ENCODE results near the gene SPOCK2.

Gene SPOCK2

DNA sequence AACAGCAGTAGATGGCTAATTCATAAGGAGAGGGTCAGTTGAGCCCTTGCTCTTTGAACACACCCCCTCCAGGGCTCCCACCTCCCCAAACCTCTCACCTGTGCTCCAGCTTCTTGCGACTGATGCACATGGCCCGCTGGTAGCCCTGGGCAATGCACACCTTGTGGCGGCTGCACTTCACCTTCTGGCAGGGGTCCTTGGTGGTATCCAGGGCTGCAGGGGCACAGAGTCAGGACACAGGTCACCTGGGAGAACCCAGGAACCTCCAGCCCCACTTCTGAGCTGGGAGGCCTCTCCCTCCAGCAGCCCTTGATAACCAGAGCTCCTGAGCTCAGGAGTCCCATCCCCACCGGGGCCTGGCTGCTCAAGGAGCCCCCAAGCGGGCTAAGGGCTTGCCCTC is 16.3 kb downstream of the SPOCK2 start:
- no peak for DNase-seq
- no peak for ATAC-seq

DNA sequence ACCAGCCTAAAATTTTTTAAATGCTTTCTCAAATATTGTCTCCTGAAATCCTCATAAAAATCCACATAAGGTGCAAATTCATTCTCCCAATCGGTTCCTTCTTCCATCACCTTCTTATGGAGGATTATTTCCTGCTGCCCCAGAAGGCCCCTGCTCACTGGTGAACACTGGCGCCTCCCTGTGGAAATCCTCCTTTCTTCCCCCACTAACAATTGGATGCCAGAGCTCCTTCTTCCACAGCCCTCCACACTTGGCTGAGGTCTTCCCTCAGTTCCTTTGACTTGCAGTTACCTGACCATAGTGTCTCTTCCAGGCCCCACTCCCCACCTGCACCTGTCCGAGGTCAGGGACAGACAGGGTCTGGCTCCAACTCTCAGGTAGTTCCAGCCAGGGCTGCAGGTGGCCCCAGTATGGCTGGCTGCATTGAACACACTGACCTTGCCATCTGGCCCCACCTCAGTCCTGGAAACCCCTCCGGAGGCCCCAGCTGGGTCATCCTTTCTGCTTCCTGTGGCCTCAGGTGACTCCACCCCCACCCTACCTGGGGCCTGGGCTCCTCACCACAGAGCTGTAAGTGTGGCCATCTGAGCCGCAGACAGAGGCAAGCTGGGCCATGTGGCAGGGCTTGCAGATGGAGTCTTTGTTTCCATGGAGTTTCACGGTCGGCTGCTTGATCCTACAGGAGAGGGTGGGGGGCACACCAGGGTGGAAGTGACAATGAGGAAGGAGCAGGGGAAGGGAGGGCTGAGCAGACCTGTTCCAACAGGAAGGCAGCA is 18.4 kb downstream of the SPOCK2 start:
- ATAC-seq: no peak
- no peak for DNase-seq

DNA sequence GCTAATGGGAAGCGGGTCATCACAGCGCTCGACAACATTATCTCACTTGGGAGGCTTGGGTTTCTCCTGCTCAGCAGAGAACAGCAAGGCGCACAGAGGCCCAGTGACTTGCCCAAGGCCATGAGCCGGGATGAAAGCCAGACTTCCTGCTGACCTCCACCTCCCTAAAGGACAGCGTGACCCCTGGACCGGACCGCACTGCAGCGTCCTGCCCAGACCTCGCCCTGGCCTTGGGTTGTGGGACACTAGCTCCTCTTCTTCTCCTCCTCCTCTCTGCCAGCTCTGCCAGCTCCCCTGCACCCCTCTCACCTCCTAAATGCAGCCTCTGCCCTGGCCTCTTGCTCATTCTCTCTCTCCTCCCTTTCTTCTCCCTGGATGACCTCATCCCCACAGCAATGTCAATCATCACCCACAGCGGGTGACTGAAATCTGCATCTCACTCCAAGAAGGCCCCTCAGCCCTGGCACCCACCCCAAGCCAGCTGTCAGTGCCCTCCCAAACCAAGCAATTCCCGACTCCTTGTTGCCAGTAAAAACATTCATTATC is 19.4 kb downstream of the SPOCK2 start:
- peak; percentile 56 for ATAC-seq
- DNase-seq: no peak

DNA sequence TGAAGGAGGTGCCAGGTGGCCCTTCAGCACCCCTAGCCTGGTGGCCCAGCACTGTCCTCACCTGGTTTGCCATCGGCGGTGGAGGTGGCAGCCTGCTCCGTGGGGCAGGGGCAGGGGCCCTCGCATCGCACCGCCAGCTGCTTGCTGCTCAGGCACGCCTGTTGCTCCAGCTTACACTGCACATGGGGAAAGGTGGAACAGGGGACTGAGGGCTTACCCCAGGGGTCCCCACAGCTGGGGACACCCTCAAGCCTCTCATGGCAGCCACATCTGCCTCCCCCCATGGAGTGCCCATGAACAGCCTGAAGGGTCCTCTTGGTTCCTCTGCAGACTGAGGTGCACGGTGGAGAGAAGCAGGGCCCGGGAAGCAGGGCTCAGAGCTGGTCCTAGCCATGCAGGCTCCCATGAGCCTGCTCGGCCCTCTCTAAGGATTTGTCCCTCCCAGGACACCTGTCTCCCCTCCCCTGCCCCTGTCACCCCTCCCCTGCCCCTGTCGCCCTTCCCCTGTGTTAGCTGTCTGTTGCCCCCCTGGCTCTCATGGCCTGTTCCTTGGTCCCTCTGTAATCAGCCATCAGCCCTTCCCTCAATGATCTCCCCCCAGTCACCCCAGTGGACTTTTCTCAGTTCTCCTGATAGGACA is 20.1 kb downstream of the SPOCK2 start:
- ATAC-seq: no peak
- DNase-seq: no peak

DNA sequence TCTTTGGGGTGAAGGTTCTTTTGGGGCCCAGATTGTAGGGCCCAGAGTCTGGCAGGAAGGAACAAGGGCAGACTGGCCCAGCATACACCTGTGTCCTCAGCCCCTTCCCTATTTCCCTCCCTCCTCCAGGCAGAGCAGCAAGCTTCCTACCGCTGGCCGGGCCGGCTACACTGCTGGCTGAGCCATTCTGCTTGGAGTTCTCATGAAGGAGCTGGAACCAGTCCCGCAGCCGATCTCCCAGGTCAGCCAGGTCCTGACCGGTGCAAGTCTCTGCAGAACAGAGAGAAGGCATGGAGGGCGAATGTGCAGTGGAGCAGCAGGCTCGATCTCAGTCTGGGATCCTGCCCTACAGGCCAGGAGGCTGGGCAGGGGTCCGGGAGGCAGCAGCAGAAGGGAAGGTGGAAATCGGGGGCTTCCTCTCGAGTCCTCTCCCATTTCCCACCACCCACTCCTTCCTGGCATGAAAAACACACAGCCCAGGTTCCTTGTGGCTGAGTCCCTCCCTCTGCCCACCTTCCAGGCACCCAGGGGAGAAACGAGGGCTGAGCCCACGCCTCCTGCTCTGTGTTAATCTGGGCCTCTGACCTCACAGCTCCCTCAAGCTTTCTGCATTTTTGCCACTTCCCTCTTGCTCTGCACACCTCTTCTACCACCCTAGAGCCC is 20.8 kb downstream of the SPOCK2 start:
- no peak for ATAC-seq
- no peak for DNase-seq

DNA sequence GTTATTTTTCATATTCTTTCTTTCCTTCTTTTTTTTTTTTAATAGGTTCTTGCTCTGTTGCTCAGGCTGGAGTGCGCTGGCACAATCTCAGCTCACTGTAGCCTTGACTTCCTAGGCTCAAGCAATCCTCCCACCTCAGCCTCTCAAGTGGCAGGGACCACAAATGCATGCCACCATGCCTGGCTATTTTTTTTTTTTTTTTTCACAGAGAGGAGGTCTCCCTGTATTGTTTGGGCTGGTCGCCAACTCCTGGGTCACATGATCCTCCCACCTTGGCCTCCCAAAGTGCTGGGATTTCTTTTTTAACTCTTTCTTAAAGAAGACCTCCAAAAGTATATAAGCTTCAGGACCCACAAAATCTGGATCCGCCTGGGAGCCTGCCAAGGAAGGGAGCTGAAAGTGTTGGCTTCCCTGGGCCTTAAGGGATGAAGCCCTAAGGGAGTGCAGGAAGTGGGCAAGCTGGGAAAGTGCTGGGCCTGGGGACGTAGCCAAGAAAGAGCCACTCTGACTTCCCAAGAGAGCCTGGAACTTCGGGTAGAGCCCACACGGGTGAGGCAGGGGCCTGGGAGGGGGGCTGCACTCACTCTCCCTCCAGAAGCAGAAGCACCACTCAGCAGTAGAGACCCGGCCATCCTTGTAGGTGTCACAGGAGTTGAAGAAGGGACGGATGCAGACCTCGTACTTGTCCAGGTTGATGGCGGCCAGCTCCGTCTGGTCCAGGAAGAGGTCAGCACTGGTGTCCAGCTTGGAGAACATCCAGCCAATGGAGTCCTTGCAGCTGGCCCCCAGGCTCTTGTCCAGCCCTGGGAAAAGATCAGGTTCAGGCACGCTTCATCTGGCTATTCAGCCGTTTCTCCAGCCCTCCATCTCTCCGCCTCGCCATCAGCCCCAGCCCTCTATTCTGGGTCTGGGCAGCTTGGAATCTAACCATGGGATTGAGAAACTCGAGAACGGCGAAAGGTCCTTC is 21.8 kb downstream of the SPOCK2 start:
- no peak for ATAC-seq
- no peak for DNase-seq

DNA sequence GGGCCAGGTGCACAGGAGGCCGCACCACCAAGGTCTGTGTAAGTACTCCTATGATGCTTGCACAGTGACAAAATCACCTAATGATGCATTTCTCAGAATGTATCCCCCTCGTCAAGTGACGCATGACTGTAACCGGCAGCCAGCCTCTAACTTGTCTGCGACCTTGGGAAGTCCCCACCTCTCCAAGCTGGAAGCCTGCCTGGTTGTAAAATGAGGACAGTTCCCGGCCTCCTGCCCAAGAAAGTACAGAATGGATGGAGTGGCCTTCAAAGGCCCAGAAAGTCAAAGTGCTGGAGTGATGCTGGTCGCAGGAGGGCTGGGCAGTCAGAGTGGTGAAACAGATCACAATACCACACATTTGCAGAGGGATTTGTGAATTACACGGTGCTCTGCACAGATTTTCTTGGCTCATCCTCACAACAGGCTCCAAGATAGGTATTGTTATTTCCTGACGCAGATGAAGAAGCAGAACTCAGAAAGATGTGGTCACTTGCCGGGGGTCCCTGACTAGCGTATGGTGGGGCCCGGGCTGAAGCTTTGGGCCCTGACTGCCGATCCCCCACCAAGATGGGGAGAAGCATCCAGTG is 22.8 kb downstream of the SPOCK2 start:
- DNase-seq (no peak), ATAC-seq (no peak)

DNA sequence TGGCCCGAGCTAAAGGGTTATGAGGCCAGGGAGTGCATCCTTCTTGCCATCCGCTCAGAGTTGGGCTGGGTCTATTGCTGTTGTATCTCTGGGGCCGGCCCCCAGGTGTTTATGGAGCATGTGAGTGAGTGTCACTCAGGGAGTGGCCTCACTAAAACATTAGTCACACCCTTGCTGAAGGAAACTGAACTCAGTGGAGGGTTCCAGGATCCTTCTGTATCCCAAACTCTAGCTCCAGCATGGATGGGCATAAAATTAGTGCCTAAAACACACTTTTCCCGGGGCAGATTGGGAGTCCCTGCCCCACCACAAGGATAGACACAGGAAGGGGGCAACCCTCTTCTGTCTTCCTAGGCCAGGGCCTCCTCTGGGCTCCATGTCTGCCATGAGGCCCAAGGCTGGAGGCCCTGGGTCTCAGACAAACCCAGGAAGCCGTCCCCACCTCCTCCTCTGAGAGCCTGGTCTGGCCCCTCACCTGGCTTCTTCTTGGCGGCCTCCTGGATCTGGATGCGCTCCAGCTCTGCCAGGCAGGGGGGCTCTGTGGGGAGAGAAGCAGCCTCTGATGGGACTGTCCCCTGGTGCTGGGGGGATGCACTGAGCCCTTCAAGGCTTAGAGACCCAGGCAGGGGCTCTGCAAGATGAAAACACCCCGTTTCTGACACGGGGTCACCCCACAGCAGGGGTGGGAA is 24.5 kb downstream of the SPOCK2 start:
- ATAC-seq: no peak
- no peak for DNase-seq

DNA sequence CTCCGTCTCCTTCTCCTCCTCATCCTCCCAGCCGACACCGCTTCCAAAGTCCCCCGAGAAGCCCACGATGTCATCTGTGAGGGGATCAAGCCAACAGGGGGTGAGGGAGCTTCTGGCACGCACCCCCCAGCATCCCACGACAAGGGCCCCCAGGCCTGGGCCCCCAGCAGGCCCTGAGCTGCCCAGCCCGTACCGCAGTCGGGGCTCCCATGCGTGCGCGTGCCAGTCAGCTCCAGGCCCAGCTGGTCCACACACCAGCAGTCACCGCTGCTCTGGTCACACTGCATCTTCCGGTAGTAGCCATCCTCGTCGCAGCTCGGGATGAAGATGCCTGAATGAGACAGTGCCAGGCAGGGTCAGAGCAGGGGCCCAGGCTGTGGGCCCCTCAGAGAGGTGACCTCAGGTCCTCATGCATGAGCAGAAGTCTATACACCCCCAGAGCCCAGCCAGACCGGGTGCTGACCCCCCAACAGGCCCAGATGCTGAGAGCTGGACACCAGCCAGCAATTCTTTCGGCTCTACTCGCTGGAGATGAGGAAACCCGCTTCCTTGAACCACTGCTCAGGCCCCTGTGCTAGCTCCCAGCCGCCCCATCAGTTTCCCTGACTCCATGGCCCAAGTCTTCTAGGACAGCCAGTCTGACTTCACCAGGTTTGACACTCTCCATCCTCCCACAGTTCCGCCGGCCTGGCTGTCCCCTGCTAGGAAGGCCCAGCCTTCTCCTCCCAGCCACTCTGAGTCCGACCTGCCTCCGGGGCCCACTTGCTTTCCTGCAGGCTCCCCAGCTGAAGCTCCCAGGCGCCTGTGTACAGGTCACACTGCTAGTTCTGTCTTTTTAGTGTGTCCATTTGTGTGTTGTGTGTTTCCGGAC is 25.3 kb downstream of the SPOCK2 start:
- ATAC-seq (no peak), DNase-seq (no peak)

DNA sequence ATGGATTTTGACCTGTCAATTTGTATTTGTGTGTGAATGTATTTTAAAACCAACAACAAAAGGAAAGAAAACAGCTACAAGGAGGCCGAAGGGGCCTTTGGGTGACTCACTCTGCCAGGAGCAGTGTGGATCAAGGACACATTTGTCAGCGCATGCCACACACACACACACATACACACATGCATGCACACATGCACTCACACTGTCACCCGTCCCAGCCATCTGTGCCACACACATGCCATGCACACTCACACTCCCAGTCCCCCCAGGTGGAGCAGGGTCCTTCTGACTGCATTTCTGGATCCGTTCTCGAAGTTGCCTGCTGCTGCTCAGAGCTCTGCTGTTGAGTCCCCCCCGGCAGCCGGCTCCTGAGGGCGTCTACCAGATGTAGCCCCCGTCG is 26.0 kb downstream of the SPOCK2 start:
- ATAC-seq: no peak
- no peak for DNase-seq

DNA sequence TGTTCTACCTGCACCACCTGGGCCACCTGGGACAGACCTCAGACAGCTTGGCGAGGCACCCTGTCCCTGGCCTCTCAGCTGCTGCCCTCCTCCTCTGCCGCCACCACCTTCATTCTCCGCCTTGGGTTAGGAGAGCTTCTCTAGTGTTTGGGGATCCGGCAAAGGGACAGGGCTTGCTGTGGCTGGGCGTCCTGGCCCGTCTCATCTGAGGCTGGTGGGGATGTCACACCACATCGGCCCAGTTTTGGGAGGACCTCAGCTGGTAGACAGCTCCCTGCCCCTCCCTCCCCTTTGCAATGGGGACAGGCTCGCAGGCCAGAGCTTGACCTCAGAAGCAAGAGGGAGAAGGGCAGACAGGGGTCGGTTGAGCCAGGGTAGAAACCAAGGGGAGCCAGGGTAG is 26.4 kb downstream of the SPOCK2 start:
- DNase-seq: no peak
- ATAC-seq: no peak

DNA sequence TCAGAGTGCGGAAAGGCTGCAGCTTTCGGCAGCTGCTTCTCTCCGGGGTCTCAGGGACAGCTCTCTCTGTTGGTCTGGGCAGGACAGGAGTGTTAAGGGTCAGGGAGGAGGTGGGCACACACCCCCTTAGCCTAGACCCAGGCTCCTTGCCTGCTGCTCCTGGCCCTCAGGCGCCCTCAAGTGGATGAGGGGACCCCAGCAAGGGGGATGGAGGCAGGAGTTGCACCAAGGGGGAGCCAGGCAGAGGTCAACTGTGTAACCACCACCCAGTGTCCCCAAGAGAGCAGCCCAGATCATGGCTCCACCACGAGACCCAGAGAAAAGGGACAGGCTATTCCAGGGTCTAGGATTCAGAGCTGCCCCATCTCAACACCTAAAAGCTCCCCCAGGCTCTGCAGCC is 26.9 kb downstream of the SPOCK2 start:
- ATAC-seq (no peak), DNase-seq (no peak)

DNA sequence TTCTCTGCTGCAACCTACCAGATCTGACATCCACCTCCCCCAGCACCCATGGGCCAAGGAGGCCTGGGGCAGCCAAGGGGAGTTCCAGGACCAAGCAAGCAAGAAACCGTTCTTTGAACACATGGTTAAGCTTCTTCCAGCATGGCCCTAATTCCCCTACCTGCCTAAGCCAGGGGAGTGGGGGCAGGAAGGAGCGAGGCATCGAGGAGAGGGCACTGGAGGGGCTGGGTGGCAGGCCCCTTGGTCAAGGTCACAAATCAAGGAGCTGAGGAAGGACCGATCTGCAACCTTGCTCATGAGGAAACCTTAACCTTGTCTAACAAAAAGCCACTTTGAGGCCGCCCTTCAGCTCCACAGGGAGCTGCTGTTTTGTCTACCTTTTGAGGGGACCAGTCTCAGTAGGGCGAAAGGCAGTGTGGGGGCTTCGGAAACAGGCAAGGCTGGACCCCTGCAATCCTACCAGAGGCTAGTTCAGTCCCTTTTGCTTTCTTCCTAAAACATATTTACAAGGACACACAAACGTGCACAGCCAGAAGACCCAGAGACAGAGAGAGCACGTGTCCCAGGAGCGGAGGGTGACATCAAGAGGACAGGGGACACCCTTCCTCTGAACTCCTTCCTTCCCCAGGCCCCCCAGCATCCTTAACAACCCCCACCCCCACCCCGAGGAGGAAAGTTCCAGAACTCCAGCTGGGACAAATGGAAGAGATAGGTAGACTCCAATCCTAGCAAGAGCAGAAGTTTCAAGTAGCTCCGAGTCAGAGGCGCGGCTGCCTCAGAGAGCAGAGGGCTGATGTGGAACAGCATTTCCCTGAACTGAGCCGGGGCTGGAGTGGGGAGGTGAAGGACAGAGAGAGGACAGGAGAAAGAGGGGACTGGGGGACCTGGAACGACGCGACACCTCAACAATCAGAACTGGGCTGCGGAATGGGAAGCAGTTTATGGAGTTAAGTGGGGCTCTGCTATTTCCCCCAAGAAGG is 28.2 kb downstream of the SPOCK2 start:
- no peak for ATAC-seq

DNA sequence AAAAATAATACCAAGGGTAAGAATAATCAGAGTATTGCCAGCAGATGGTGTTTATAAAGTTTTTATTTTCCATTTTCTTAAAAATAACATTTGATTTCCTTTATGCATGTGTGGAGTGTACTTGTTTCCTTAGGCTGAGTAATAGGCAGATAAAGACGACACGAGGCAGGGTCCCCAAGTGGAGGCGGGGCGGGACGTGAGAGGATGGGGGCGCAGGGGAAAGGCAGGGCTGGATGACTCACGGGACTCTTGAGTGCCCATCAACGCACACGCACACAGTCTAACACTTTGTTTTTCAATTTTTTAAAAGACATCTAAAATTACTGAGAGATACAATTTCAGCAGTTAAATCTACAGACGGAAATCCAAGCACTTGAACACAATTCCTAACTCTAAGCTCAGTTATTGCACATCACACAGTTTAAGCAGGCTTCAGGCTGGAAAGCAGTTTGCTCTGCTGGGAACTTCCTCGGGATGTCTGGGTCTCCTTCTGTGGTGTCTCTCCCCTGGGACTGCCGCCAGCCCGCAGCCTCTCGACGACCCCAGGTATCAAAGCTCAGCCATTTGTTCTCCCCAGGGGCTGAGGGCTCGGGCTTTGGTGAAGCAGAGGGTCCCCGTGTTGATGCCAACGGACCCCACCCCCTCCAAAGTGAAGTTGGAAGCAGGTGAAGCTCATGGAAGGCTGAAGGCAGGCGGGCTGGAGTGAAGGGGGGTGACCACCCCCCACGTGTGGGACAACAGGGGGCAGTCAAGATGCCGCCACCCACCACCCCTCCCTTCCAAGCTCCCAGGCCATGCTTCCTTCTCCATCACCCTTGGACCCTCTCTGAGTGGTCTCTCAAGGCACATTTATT is 29.1 kb downstream of the SPOCK2 start:
- peak; percentile 64 for DNase-seq
- peak; percentile 65 for ATAC-seq

More for the DNA sequence above, 28.2 kb downstream of the SPOCK2 start:
- no peak for DNase-seq

DNA sequence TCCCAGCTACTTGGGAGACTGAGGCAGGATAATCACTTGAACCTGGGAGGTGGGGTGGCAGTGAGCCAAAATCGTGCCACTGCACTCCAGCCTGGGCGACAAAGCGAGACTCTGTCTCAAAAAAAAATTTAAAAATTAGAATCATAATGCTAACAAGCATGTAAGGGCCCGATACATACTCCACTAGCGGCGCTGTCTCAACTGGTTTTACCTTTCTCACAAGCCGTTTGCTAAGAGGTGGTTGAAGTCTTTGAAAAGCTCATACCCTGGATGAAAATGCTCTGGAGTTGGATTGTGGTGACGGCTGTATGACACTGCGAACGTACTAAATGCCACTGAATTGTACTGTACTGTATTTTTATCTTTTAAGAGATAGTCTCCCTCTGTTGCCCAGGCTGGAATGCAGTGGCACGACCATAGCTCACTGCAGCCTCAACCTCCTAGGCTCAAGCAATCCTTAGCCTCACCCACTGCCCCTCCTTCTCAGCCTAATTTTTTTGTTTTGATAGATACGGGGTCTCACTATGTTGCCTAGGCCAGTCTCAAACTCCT is 29.9 kb downstream of the SPOCK2 start:
- DNase-seq: no peak
- ATAC-seq: no peak

DNA sequence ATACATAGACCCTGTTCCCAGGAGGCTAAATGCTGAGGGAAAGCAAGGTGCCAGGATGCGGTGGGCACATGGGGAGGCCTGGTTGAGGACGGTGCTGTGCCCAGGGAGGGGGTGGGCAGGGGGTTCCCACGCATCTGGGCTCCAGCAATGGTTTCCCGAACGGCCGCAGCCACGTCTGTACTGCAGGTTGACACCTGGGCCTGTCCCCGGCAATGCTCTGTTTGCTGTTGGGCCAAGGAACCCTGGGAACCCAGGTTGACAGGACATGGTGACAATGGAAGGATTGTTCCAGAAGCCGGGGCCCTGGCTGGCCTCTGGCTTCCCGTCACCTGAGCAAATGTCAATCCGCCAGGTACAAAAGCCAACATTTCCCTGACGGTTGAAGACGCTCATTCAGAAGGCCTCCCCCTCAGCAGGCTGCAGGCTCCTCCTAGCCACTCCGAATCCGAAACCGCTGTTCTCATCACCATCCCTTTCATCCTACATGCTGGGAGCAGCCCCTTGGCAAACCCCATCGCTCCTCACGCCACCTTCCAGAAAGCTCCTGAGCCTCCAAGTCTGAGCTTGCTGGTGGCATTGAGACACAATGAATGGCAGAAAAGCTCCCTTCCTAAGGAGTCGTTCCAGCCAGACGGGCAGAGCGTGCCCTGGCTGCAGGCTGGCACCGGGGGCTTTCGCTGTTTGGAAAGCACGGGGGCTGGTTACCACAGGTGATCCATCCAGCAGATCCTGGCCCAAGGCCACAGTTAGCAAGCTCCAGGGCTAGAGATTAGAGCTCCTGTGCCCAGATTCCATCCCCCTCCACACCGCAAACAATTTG is 31.2 kb downstream of the SPOCK2 start:
- no peak for ATAC-seq
- no peak for DNase-seq

DNA sequence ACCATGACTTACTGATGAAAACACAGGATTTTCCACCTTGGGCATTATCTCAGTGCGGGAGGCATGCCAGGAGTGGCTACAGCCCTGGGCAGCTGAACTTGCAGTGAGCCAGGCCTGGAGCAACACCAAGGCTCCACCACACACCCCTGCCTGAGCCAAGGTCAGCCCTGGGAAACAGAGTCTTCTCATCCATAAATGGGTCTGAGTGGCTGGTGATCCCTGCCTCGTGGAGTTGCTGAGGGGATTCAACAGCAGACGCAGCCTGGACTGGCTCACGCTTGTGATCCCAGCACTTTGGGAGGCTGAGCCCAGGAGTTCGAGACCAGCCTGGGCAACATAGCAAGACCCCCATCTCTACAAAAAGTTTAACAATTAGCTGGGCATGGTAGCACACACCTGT is 32.2 kb downstream of the SPOCK2 start:
- no peak for DNase-seq
- no peak for ATAC-seq

Data from stimulated activated naive CD8-positive, alpha-beta T cell treated with anti-CD3 and anti-CD28 coated beads, Interleukin-15, Interleukin-2, amounts not matched to agents 100 U/mL and 50 U/mL, for 24 hours (primary cell).